Fibroblast of skin of right biceps (primary cell): Measurements from ENCODE around the gene PPM1K.

Experiments
- DNase-seq: peaks from one replicate; pipeline ENCODE4 v3.0.0-alpha.2; 2013

PPM1K gene

GRCh38 chr4:88216395-88216794 lies 68.0 kb downstream of the PPM1K start:
- DNase-seq, result no peak

DNA sequence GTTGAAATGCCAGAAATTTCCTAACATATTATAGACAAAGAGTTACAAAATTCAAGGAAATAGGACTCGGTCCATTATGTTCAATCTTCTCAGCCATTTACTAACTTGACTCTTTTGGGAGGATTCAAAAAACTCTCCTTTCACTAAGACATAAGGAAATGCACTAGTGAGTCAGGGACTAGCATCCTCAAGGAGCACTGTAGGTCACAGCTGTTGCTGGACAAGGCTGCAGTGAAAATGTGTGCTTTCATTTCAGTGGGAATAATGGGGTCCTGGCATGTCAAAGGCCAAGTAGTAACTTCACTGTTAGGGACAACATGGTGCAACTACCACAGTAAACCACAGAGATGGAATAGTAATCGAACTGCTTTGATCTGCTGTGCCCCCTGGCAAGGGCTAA lies 69.0 kb downstream of the PPM1K start:
- no peak for DNase-seq

GRCh38 chr4:88212253-88212561 lies 72.2 kb downstream of the PPM1K start:
- no peak for DNase-seq

GRCh38 chr4:88211473-88212252 lies 72.7 kb downstream of the PPM1K start:
- DNase-seq, result peak; percentile 45

DNA sequence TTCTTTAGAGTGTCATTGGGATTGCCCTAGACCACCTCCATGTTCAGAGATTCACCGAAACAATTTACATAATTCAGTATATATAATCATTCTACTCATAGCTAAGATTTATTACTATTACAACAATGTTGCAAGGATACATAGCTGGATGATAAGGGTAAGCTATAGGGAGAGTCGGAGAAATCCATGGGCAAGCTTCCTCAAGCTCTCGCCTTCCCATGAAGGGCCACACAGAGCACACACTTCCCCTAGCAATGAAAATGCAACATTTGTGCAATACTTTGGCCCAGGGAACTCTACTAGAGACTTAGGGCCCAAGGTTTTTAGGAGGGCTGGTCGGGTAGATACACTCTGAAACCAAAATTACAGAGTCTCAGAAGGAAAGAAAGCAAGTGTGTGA lies 76.2 kb downstream of the PPM1K start:
- DNase-seq, result no peak
